Transverse colon (tissue), 3 donors: ENCODE data around the gene HAPLN1.

ENCODE experiments used
- POLR2A ChIP-seq: fragments of 450-650 bp; IDR thresholded peaks from one replicate; pipeline ENCODE4 v1.6.1; 2016; ENCODE audit warnings: antibody characterized with exemption, mild to moderate bottlenecking, moderate library complexity
- TF ChIP-seq, protein P1 (sequence below), 5 experiments: fragments of 200-600 bp in 3 of 5; fragments of 450-650 bp in 2 of 5; sonication (generic) in 3 of 5; IDR thresholded peaks; 1 replicate in 2 of 5; 2 replicates in 3 of 5; pipeline ENCODE4 v1.5.1; 2016 to 2017; ENCODE audit warnings: antibody characterized with exemption in 5 of 5, inconsistent platforms in 3 of 5, mild to moderate bottlenecking in 2 of 5, moderate library complexity in 1 of 5

DNA sequence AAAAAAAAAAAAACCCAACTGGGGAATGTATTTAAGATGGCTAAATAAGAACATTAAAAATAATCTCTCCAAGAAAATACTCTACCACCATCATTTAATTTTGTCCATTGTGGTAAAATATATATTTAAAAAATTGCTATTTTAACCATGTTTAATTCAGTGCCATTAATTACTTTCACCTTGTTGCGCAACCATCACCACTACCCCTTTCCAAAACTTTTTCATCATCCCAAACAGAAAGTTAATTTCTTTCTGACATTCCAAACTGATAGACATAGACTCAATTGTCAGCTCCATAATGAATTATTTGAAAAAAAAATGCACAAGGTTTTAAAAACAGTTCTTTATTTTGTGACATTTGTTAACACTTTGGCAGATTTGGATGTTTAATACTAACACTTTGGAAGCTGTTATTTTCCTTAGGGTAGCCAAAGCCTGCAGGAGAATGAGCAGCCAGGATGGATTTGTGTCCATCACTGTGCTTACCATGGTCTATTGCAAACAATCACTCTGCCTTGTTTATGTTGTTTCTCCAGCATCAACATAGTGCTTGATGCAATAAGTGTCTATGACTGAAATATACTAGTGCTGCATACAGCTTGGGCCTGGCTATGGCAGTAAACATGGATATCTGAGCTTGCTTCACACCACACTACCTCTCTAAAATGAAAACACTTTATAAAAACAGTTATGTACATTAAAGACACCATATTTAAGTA lies 62.7 kb downstream of the HAPLN1 start:
- TF ChIP-seq, protein P1, sequence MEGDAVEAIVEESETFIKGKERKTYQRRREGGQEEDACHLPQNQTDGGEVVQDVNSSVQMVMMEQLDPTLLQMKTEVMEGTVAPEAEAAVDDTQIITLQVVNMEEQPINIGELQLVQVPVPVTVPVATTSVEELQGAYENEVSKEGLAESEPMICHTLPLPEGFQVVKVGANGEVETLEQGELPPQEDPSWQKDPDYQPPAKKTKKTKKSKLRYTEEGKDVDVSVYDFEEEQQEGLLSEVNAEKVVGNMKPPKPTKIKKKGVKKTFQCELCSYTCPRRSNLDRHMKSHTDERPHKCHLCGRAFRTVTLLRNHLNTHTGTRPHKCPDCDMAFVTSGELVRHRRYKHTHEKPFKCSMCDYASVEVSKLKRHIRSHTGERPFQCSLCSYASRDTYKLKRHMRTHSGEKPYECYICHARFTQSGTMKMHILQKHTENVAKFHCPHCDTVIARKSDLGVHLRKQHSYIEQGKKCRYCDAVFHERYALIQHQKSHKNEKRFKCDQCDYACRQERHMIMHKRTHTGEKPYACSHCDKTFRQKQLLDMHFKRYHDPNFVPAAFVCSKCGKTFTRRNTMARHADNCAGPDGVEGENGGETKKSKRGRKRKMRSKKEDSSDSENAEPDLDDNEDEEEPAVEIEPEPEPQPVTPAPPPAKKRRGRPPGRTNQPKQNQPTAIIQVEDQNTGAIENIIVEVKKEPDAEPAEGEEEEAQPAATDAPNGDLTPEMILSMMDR (IDR thresholded peaks at IDR 0.05): no peak
- TF ChIP-seq POLR2A: no peak
